Subcutaneous adipose tissue (tissue), 4 donors: ENCODE measurements around the gene CHL1. TPM values are rescaled to one million over a fixed set of nuclear protein-coding genes. Genes with fewer than 3 reads are reported as not detected.

Experiments used
- CTCF ChIP-seq: fragments of 450-650 bp; IDR thresholded peaks from one replicate; pipeline ENCODE4 v1.5.1; 2016; ENCODE audit warnings: low read depth, mild to moderate bottlenecking, control low read depth, antibody characterized with exemption, moderate library complexity
- total RNA-seq, 4 donors: library from RNA; depleted of rRNA; stranded (reverse); fragments of >200 nt; gene quantifications; one replicate each; pipeline ENCODE4 v1.1.0, GENCODE V29; 2016

CHL1 gene
- total RNA-seq, 4 donors from 2014 or later = 34.4 to 173 (median 45.5) TPM

- TF ChIP-seq CTCF = no peak
Measured at GRCh38 chr3:267101-267500, 70.5 kb downstream of the CHL1 start.

DNA sequence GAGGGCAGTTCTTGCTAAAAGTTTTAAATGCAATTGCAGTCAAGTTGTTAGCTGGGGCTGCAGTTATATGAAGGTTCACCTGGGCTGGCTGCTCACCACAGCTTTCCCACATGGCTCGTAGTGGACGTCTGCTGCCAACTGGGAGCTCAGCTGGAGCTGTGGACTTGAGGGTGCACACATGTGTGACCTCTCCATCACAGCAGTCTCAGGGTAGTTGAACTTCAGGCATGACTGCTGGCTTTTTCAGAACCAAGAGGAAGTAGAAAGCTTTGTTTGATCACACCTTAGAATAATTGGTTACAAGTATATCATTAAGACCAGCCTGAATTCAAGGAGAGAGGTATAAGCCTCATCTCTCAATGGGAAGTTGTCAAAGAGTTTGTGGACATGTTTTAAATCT is 74.1 kb downstream of the CHL1 start:
- TF ChIP-seq CTCF = no peak

DNA sequence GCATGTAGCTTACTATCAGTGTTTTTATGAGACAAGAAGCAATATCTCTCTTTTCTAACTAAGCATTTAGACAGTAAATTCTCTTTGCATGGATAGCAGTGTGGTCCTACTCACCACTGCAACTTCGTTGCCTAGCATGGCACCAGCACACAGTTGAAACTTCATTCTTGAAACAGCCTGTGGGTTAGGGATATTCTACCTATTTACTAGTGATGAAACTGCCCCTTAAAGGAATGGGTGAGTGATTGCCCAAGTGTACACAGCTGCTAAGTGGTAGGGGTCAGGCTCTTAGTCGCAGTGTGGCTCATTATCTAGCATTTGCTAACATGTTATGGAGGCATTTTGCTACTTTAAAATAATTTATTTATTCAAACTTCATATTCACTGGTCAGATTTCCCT is 78.4 kb downstream of the CHL1 start:
- no peak for TF ChIP-seq CTCF

DNA sequence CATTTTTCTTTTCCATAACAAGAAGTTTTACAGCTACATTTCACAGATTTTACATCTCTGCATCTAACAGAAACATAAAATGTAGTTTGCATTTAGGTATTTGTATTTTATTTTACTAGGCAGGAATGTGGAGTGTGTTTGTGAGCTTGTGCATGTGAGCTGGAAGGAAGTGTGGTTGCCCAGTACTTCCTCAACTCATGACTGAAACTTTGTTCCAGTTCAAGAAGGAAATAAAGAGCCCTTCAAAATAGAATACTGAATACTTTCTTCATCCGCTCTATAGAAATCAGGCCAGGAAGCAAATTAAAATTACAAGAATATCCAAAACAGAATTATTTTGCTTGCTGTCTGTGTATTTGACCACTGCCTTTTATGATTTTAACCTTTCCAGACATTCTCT is 81.3 kb downstream of the CHL1 start:
- TF ChIP-seq CTCF = no peak

GRCh38 chr3:278300-279064 is 81.9 kb downstream of the CHL1 start:
- TF ChIP-seq CTCF = no peak

- TF ChIP-seq CTCF = no peak
Measured at GRCh38 chr3:279325-279724, 82.8 kb downstream of the CHL1 start.

DNA sequence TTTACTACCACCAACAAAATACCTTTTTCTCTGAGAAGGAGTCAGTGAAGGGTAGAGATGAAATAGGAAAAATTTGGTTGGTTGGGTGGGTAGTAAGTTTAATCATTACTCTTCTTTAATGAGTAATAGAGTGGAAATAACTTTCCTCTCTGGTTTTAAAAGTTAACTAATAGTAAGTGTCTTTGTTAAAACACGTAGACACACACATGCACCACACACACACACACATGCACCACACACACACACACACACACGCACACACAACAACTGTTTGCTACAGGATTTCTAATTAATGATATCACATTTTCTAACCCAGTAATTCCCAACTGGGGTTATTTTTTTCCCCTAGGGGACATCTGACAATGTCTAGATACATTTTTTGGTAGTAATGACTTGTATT is 84.1 kb downstream of the CHL1 start:
- TF ChIP-seq CTCF = no peak
